Right lobe of liver (tissue), 4 donors: ENCODE data around the gene CDH4.

Experiments
- CTCF ChIP-seq, 4 donors: fragments of 200-600 bp in 3 of 4; fragments of 450-650 bp in 1 of 4; IDR thresholded peaks; one replicate each; pipeline versions ENCODE4 v1.5.1 to v1.8.0; 2016 to 2022; ENCODE audit warnings: antibody characterized with exemption in 4 of 4, mild to moderate bottlenecking in 2 of 4
- POLR2A ChIP-seq: fragments of 450-650 bp; IDR thresholded peaks from one replicate; pipeline ENCODE4 v1.6.1; 2017; ENCODE audit warnings: antibody characterized with exemption, mild to moderate bottlenecking
- donor health status: DM: no; HTN: no; CAD: no.
- donor health status: DM: no; HTN: no; CAD: no.
- donor health status: DM: no; HTN: yes; CAD: no.

GRCh38 chr20:61435184-61435822, 183.2 kb downstream of the CDH4 start:
- no peak for TF ChIP-seq CTCF (IDR thresholded peaks at IDR 0.05)
- no peak for TF ChIP-seq POLR2A
